WTC11 (cell line): ENCODE measurements around the gene KLF11.

ENCODE experiments used
- ATF3 ChIP-seq: sonication (generic); formaldehyde crosslinking; conservative IDR thresholded peaks from 2 replicates; pipeline ENCODE4 v1.8.1; 2022; ENCODE audit warnings: mild to moderate bottlenecking, missing genetic modification reagents
- CTCF ChIP-seq: fragments of 200-600 bp; IDR thresholded peaks from 2 replicates; pipeline ENCODE4 v1.8.0; 2022; ENCODE audit warnings: antibody characterized with exemption
- FOXK1 ChIP-seq: sonication (generic); formaldehyde crosslinking; IDR thresholded peaks from 2 replicates; pipeline ENCODE4 v1.8.0; 2022; ENCODE audit warnings: mild to moderate bottlenecking, moderate library complexity, missing genetic modification reagents
- HMGXB4 ChIP-seq: sonication (generic); formaldehyde crosslinking; IDR thresholded peaks from 2 replicates; pipeline ENCODE4 v1.8.1; 2023; ENCODE audit warnings: mild to moderate bottlenecking, moderate library complexity, missing genetic modification reagents
- IRF2 ChIP-seq: sonication (generic); formaldehyde crosslinking; IDR thresholded peaks from 2 replicates; pipeline ENCODE4 v1.8.0; 2022; ENCODE audit warnings: low read depth, missing genetic modification reagents, borderline replicate concordance
- JUN ChIP-seq: sonication (generic); formaldehyde crosslinking; IDR thresholded peaks from 2 replicates; pipeline ENCODE4 v1.8.0; 2023; ENCODE audit warnings: mild to moderate bottlenecking, missing genetic modification reagents
- MAX ChIP-seq: sonication (generic); formaldehyde crosslinking; IDR thresholded peaks from 2 replicates; pipeline ENCODE4 v1.8.0; 2022; ENCODE audit warnings: mild to moderate bottlenecking, missing genetic modification reagents
- TP53 ChIP-seq: sonication (generic); formaldehyde crosslinking; IDR thresholded peaks from 2 replicates; pipeline ENCODE4 v1.8.1; 2023; ENCODE audit warnings: mild to moderate bottlenecking, missing genetic modification reagents

- TF ChIP-seq FOXK1 (no peak), CTCF (no peak), IRF2 (CRISPR knock-in tag) (no peak), TP53 (CRISPR knock-in tag) (no peak), HMGXB4 (no peak), MAX (CRISPR knock-in tag) (no peak), JUN (CRISPR knock-in tag) (no peak), ATF3 (no peak)
Observed at GRCh38 chr2:10059552-10060335, 16.4 kb downstream of the KLF11 start.
